Stimulated activated CD8-positive, alpha-beta memory T cell treated with anti-CD3 and anti-CD28 coated beads, Interleukin-12 subunit alpha, Interleukin-12 subunit beta, amount 100 ng/mL, for 1 hour (primary cell): ENCODE results near the gene DIAPH1.
A peak's percentile ranks its signal among the peaks of the same experiment; 100 is the strongest.

Experiments used
- DNase-seq: peaks from one replicate; pipeline ENCODE4 v3.0.0-alpha.2; 2020; ENCODE audit warnings: low read depth

DIAPH1 gene

DNA sequence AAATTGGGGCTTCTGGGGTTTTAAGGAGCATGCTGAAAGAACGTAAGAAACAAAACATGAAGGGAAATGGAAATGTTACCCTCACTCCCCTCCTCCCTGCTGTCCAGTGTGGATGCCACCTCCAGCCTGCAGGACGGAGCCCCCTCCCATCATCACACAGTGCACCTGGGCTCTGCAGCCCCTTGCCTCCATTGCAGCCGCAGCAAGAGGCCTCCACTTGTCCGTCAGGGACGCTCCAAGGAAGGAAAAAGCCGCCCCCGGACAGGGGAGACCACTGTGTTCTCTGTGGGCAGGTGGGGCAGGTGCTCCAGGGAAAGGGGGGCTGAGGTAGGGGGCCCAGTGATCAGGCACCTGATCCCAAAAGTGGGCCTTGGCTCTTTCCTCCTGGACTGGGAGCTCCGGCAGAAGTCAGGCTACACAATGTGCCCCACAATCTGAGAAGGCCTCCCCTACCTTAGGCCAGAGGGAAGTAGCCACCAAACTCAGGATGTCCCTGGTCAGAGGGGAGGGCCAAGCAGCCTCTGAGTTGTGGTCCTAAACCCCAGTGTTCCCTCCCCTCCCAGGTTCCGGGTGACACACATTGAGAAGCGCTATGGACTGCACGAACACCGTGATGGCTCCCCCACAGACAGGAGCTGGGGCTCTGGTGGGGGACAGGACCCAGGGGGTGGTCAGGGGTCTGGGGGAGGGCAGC, 20.7 kb upstream of the DIAPH1 start:
- no peak for DNase-seq

- no peak for DNase-seq
Observed at GRCh38 chr5:141638771-141639170, 20.0 kb upstream of the DIAPH1 start.

DNA sequence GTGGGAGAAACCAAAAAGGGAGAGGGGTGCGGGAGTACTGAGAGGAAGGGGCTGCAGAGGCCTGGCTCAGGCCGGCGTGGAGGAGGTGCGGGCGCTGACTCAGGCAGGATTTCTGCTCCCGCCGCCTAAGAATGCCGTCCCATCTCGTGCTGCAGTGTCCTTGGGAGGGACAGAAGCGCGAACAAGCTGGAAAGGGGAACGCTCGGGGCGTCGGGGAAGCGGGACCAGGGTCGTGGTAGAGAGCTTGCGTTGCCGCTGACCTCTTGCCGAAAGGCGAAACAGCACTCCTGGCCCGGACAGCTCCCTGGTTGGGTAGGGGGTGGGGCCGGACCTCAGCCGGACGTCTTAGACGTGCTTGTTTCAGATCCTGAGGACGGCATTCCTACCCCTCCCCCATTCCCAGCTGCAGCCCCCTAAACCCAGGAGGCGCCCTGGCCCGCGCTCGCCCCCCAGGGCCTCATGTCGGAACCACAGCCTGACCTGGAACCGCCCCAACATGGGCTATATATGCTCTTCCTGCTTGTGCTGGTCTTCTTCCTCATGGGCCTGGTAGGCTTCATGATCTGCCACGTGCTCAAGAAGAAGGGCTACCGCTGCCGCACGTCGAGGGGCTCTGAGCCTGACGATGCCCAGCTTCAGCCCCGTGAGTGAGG, 19.1 kb upstream of the DIAPH1 start:
- DNase-seq = peak; percentile 30

GRCh38 chr5:141637123-141637766, 18.4 kb upstream of the DIAPH1 start:
- DNase-seq = peak; percentile 16

- peak; percentile 90 for DNase-seq
Observed at GRCh38 chr5:141636413-141637122, 17.8 kb upstream of the DIAPH1 start, which contains the start of the genes HDAC3 and RELL2. Gene HDAC3, minus strand, starts transcription at chr5:141636849. Its CDS starts 59 bp downstream, at chr5:141636790. Gene RELL2, plus strand, starts transcription at chr5:141636997. Its CDS starts 1,229 bp downstream, at chr5:141638226.

GRCh38 chr5:141636106-141636412, 17.3 kb upstream of the DIAPH1 start:
- no peak for DNase-seq

DNA sequence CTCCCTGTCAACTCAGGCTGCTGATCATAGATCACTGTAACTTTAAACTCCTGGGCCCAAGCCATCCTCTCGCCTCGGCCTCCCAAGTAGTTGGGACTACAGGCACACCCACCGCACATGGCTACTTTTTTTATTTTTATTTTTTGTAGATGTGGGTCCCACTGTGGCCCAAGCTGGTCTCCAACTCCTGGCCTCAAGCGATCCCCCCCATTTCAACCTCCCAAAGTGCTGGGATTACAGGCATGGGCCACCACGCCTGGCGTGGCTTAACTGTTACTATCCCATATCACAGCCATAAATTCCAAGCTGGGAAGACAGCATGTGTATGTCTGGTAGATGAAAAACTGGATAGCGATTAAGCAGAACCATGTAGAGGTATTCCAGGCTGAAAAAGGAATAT, 16.8 kb upstream of the DIAPH1 start:
- DNase-seq = no peak

- no peak for DNase-seq
Observed at GRCh38 chr5:141634720-141635119, 15.9 kb upstream of the DIAPH1 start.

GRCh38 chr5:141633871-141634561, 15.2 kb upstream of the DIAPH1 start:
- DNase-seq = no peak

GRCh38 chr5:141632650-141633049, 13.8 kb upstream of the DIAPH1 start:
- DNase-seq = no peak

GRCh38 chr5:141630570-141631140, 11.9 kb upstream of the DIAPH1 start:
- DNase-seq = no peak

GRCh38 chr5:141628175-141628788, 9.5 kb upstream of the DIAPH1 start:
- no peak for DNase-seq

DNA sequence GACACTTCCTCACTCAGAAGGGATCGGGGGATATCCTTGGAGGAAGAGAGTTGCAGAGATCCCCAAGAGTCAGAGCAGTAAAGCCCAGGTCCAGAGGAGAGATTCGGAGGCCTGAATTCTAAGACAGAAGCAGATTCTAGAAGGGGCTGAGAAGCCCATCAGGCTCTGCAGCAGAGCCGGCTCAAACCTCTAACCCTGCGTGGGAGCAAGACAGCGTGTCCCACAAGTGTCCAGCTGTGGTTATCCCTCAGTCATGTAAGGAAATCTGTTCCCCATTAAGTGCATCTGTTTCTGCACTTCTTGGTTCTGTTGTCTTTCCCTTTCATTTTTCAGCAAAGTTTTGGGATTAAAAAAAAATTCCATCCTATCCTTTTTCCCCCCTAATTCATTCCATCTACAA, 4.8 kb upstream of the DIAPH1 start:
- DNase-seq = no peak

- DNase-seq = no peak
Observed at GRCh38 chr5:141623186-141623585, 4.4 kb upstream of the DIAPH1 start.

GRCh38 chr5:141618030-141618803, 583 bp downstream of the DIAPH1 start:
- no peak for DNase-seq

GRCh38 chr5:141617682-141618029, 1.1 kb downstream of the DIAPH1 start:
- DNase-seq = no peak

- DNase-seq = no peak
Observed at GRCh38 chr5:141617128-141617527, 1.7 kb downstream of the DIAPH1 start.

GRCh38 chr5:141615991-141616720, 2.6 kb downstream of the DIAPH1 start:
- no peak for DNase-seq

DNA sequence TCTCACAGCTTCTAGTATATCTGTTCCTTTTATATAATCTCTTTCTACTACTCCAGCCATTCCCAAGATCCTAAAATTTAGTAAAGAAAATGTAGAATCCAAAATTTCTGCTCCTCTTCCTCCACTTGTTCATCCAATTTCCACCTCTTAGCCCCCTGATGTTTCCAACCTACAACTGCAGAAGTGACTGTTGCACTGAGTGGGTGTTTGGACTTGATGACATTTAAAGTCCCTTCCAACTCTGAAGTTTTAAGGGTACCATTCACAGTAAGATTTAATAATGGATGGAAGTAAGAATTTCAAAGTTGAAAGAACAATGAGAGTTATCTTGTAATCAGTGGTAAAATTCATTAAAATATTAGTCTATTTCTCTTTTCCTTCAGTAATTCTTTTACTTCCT, 5.5 kb downstream of the DIAPH1 start:
- DNase-seq = no peak

- no peak for DNase-seq
Observed at GRCh38 chr5:141611289-141611688, 7.5 kb downstream of the DIAPH1 start.
